ENCODE measurements around the gene TMEM270.

DNA sequence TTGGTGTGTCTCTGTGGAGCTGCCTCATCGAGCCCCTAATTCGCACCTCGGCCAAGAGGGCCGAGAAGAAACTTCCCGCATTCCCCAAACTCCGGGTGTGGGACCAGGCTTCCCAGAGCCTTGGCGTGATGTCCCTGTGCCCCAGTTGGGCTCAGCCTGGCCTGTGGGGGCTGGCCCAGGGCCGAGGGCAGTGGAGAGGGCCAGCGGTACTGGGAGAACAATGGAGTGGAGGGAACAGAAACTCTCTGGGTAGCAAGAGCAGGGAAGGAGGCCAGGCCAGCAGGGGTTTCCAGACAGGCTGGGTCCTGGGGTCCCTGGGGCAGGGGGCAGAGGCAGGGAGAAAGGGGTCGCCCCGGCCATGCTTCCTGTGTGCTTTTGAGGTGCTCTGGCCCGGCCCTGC lies 16.0 kb downstream of the TMEM270 start:
- TF ChIP-seq, protein P1, sequence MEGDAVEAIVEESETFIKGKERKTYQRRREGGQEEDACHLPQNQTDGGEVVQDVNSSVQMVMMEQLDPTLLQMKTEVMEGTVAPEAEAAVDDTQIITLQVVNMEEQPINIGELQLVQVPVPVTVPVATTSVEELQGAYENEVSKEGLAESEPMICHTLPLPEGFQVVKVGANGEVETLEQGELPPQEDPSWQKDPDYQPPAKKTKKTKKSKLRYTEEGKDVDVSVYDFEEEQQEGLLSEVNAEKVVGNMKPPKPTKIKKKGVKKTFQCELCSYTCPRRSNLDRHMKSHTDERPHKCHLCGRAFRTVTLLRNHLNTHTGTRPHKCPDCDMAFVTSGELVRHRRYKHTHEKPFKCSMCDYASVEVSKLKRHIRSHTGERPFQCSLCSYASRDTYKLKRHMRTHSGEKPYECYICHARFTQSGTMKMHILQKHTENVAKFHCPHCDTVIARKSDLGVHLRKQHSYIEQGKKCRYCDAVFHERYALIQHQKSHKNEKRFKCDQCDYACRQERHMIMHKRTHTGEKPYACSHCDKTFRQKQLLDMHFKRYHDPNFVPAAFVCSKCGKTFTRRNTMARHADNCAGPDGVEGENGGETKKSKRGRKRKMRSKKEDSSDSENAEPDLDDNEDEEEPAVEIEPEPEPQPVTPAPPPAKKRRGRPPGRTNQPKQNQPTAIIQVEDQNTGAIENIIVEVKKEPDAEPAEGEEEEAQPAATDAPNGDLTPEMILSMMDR (IDR thresholded peaks at IDR 0.05): no peak
- TF ChIP-seq POLR2A (IDR thresholded peaks at IDR 0.05): no peak
